ENCODE results near the gene GBE1.

GBE1 gene

GRCh38 chr3:81699536-81700320 lies 61.7 kb downstream of the GBE1 start:
- no peak for DNase-seq (ENCODE audit: low spot score)

- DNase-seq (ENCODE audit: low spot score): no peak
Measured at GRCh38 chr3:81696090-81696489, 65.4 kb downstream of the GBE1 start.

- no peak for DNase-seq (ENCODE audit: low spot score)
Measured at GRCh38 chr3:81695302-81695701, 66.1 kb downstream of the GBE1 start.

DNA sequence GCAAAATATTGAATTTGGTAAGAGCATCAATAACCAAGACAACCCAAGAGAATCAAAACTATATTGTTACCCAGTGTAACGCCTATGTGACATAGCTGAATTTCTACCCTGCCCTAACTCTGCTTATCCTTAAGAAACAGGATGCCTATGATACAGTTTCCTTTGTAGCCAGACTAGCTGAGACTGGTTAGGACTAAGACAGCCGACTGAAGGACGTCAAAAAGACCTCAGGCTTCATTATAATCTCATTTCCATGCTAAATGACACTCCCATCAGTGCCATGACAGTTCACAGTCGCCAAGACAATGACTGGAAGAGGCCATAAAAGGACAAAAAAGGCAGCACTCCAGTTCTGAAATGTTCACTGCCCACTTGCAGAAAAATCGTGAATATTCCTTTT lies 66.8 kb downstream of the GBE1 start:
- DNase-seq (ENCODE audit: low spot score): no peak

DNA sequence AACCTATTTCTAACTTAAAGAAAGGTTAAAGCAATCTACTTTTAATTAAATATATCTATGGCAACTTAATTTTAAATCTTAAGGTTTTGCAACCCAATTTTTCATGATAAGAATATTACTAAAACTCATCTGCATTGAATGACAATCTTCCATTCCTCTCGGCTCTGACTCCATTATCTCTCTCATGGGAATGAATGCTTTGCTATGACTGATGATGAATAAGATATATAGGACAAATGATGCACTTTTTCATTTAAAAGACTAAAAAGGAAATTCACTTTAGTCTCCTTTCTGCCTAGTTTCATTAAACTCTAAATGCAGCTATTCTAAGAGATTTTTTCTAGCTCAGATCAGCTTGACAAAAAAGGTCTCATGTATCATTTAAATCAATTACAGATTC lies 68.7 kb downstream of the GBE1 start:
- DNase-seq (ENCODE audit: low spot score): peak; percentile 22

GRCh38 chr3:81689617-81690016 lies 71.8 kb downstream of the GBE1 start:
- DNase-seq (ENCODE audit: low spot score): no peak

DNA sequence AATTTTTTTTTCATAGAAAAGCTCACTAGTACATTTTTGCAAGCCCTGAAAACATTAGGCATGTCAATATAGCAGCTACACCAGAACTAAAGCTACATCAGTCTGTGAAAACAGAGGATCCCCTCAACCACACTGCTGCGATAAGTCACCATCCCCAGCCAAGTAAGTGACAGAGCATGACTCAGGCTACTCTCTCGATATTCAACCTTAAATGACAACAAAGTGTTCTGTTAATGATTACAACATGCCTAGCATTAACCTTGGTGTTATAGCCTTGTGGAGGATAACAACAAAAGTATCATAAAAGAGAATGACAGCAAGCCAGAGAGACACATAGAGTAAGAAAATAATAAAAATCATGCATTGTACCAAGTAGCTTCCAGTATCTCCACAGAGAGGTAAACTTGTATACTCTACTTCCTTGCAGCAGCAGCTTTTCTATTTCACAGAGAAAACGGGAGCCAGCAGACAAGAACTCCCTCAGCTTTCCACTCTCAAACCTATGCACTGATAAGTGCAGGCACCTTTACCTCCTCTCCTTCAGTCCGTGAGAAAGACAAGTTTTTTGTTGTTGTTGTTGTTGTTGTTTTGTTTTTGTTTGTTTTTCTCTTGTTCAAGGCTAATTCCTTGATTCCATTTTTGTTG lies 76.6 kb downstream of the GBE1 start:
- peak; percentile 6 for DNase-seq (ENCODE audit: low spot score)

GRCh38 chr3:81676706-81677456 lies 84.6 kb downstream of the GBE1 start:
- no peak for DNase-seq (ENCODE audit: low spot score)

- DNase-seq (ENCODE audit: low spot score): no peak
Measured at GRCh38 chr3:81674690-81675089, 86.8 kb downstream of the GBE1 start.

GRCh38 chr3:81668283-81668682 lies 93.2 kb downstream of the GBE1 start:
- DNase-seq (ENCODE audit: low spot score): no peak

DNA sequence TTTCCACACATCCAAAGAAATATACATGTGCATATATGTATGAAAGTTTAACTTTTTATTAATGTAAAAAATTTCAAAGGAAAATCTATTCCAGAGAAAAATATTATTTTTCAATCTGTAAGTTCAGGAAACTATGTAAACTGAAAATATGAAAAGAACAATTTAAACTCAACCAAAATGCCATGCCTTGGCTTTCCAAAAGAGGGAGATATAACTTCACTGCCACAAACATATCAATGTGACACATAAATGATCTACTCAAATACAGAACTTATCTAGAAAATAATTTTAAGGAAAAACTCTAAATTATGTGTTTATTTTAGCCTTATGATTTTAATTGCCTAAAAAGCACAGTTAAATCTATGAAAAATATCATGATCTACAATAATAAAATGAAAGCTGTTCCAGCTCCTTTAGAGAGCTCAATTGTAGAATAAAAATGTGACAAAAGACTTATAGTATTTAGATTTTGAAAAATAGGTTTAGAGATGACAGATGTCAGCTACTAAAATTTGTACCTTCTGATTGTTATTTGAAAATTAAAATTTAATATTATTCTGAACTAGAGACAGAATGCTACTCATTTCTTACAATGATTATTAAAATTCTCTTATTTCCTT lies 94.8 kb downstream of the GBE1 start:
- peak; percentile 44 for DNase-seq (ENCODE audit: low spot score)

DNA sequence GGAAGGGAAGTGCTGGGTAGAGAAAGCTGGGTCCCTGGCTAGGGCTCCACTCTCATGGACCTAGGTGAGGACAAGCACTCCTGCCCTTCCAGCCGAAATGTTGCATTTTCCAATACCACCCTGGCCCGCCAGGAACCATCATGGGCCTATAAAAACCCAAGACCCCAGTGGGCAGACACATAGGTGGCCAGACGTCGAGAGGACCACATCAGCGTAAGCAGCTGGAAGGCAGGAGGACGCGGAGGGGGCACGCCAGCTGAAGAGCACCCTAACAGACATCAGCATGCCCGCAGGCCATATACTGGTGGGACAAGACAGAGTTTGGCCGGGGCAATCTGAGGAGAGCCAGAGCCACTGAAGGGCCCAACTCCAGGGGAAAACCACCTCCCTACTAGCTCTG lies 98.3 kb downstream of the GBE1 start:
- no peak for DNase-seq (ENCODE audit: low spot score)

GRCh38 chr3:81660036-81660435 lies 101.4 kb downstream of the GBE1 start:
- DNase-seq (ENCODE audit: low spot score): no peak

DNA sequence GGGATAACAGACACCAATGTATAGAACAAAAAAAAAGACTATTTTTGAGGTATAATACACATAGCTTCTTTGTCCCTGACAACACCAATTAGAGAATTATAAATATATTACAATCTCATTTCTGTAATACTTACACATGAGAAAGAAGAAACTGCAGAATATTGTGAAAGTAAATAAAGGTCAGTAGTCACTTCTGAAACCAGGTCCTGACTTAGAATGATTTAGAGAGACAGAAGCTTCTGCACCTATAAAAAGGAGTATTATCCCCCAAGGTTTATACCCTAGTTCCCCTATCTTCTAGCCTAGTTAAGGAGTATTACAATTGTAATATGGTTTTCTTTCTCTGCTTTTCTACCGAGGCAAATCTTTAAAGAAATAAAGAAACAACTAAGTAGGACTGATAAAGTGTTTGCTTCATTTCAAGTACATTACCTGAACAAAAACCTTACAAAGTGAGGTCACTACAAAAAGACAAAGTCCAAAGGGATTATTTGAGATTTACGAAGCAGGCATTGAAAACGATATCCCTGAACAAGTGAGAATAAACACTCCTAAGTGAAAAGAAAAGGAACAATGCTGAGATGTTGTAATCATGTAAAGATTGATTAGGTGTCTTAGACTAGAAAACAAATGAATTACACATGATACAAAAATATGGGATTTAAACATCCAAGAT lies 103.0 kb downstream of the GBE1 start:
- no peak for DNase-seq (ENCODE audit: low spot score)

GRCh38 chr3:81651139-81651538 lies 110.3 kb downstream of the GBE1 start:
- DNase-seq (ENCODE audit: low spot score): no peak

GRCh38 chr3:81650187-81650586 lies 111.3 kb downstream of the GBE1 start:
- no peak for DNase-seq (ENCODE audit: low spot score)

DNA sequence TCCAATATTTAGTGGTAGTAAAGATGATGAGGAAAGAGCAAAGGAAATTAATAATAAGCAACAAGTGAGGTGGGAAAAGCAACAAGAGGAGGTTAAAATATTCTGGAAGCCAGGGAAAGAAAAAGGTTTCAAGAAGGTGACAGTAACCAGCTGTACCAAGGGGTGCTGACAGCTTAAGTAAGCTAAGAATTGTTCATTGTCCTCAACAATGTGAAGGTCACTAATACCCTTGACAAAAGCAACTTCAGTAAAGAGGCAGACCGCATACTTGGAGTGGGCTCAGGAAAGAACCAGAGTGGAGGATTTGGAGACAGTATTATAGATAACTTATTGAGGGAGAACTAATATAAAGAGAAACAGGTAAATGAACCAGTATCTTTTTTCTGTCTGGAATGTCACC lies 116.2 kb downstream of the GBE1 start:
- no peak for DNase-seq (ENCODE audit: low spot score)

DNA sequence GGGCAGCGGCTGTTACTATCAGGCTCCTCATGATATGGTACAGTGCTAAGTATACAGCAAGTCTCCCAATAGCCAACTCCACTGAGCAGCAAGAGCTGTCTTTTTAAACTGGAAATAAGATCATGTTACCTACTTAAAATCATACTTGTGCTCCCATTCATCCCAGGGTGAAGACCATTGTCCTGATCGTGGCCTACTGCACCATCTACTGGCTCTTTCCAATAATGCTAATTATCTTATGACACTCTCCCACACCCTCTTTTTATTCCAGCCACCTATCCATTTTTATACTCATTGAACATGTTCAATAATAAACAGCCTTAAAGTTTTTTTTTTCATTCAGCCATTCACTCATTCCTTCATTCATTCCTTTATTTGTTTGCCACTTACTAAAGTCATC lies 117.7 kb downstream of the GBE1 start:
- peak; percentile 14 for DNase-seq (ENCODE audit: low spot score)

DNA sequence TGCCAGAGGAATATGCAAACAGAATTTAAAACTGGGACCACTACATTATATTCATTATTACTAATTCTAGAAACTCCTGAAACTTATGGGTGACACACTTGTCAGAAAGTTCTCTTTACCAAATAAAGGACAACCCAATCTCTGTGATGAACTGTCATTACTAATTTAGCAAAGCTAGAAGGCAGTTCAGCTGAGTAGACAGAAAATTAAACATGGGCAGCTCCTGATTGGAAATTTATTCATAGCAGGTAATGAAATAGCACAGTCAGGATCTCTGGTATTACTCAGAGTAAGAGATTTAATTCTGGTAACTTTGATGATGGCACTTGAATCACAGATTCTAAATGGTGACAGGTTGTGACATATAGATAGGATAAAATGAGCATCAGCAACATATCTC lies 123.0 kb downstream of the GBE1 start:
- no peak for DNase-seq (ENCODE audit: low spot score)

GRCh38 chr3:81632659-81633058 lies 128.8 kb downstream of the GBE1 start:
- DNase-seq (ENCODE audit: low spot score): no peak

DNA sequence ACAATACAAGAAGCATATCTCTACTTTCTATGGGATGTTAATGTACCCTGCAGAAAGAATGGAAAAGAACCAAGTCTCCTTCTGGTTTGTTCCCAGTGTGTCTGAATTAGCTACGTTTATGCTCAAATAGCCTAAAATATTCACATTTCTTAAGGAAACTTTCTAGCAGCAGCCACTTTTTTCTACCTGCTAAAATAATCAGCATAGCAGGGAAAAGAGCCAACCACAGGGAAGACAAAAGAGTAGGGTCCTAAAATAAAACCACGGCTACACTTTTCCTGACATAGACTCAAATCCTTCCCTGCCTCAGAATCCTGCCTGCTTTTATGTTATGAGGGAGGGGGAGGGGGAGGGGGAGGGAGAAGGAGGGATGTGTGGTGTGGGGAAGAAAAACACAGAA lies 136.7 kb downstream of the GBE1 start:
- DNase-seq (ENCODE audit: low spot score): no peak

GRCh38 chr3:81622395-81622794 lies 139.1 kb downstream of the GBE1 start:
- DNase-seq (ENCODE audit: low spot score): peak; percentile 5

All from GM03348 (cell line).